HepG2 (cell line): ENCODE results near the gene REST. TPM values are rescaled to one million over a fixed set of nuclear protein-coding genes. Genes with fewer than 3 reads are reported as not detected.

Experiments used
- ATAC-seq: fragments of 200-7000 bp; cut with Tn5 transposase; 3 replicates; pipeline ENCODE4 v1.9.1; 2020; ENCODE audit warnings: mild to moderate bottlenecking, moderate library complexity
- BruUV-seq: library from RNA; stranded (reverse); fragments of 400-500 nt; replicated peaks from 2 replicates; lab custom pipeline; 2021; lab: Mats Ljungman, UMichigan
- CTCF ChIA-PET: fragments of 300-600 bp; formaldehyde crosslinking; extraction: SDS; loops from one replicate; lab custom pipeline; 2021; ENCODE audit warnings: low total read pairs, inconsistent platforms, low intra/inter-chr PET ratio; lab: Yijun Ruan, JAX
- POLR2A ChIA-PET: fragments of 350-600 bp; sonication (Branson Sonifier 250); formaldehyde crosslinking; loops from one replicate; lab custom pipeline; 2020; ENCODE audit warnings: antibody characterized with exemption, inconsistent platforms; lab: Yijun Ruan, JAX
- DNase-seq: peaks from one replicate; pipeline ENCODE4 v3.0.0-alpha.2; 2015; ENCODE audit warnings: low spot score
- FAIRE-seq: peaks from 3 replicates; lab custom pipeline; 2011; peaks lifted over from hg19 to GRCh38; lab: Jason Lieb, UNC
- H2AFZ ChIP-seq: one replicate; pipeline ENCODE4 v1.6.1; 2011; ENCODE audit warnings: low read length, inconsistent platforms
- H3K27ac ChIP-seq: fragments of 300-600 bp; 3 replicates; pipeline ENCODE4 v1.8.0; 2011; ENCODE audit warnings: mixed run types, mild to moderate bottlenecking, mixed read lengths, low read length, inconsistent platforms; ENCODE audit not compliant: insufficient read depth; ENCODE audit errors: extremely low read length
- H3K27me3 ChIP-seq, 2 experiments: fragments of 200-600 bp in 1 of 2; 2 replicates in 1 of 2; 3 replicates in 1 of 2; pipeline versions ENCODE4 v1.6.0 to v1.8.0; 2011; ENCODE audit warnings: low read length in 2 of 2, mild to moderate bottlenecking in 2 of 2, moderate library complexity in 2 of 2, inconsistent platforms in 1 of 2; ENCODE audit not compliant: insufficient read depth in 2 of 2, control insufficient read depth in 1 of 2
- H3K36me3 ChIP-seq, 2 experiments: fragments of 200-600 bp in 1 of 2; replicated peaks in 1 of 2; 2 replicates in 1 of 2; 3 replicates in 1 of 2; pipeline versions ENCODE4 v1.5.1 to v1.8.0; 2011; ENCODE audit warnings: low read length in 2 of 2, inconsistent platforms in 1 of 2; ENCODE audit not compliant: insufficient read depth in 2 of 2, control insufficient read depth in 1 of 2
- H3K4me1 ChIP-seq: 2 replicates; pipeline ENCODE4 v1.5.1; 2012; ENCODE audit warnings: low read length, inconsistent platforms; ENCODE audit not compliant: insufficient read depth
- H3K4me2 ChIP-seq: 2 replicates; pipeline ENCODE4 v1.6.0; 2011; ENCODE audit warnings: low read depth, low read length, inconsistent platforms
- H3K4me3 ChIP-seq, 3 experiments: fragments of 200-600 bp in 1 of 3; sonication (generic), shearing (Covaris generic) in 1 of 3; replicated peaks in 1 of 3; 2 replicates each; pipeline ENCODE4 v1.5.1; 2011 to 2016; ENCODE audit warnings: low read length in 3 of 3, inconsistent platforms in 2 of 3, low read depth in 2 of 3, mild to moderate bottlenecking in 2 of 3, control low read depth in 1 of 3, mixed read lengths in 1 of 3; ENCODE audit not compliant: insufficient read depth in 1 of 3
- H3K79me2 ChIP-seq: one replicate; pipeline ENCODE4 v1.6.1; 2011; ENCODE audit warnings: low read length, inconsistent platforms; ENCODE audit not compliant: insufficient read depth
- H3K9ac ChIP-seq: 2 replicates; pipeline ENCODE4 v1.6.0; 2011; ENCODE audit warnings: mild to moderate bottlenecking, low read depth, low read length, inconsistent platforms; ENCODE audit not compliant: insufficient read depth
- H3K9me3 ChIP-seq: 2 replicates; pipeline ENCODE4 v1.5.1; 2012; ENCODE audit warnings: mild to moderate bottlenecking, low read length
- H4K20me1 ChIP-seq: 2 replicates; pipeline ENCODE4 v1.6.0; 2011; ENCODE audit warnings: inconsistent platforms, mild to moderate bottlenecking, low read length, moderate library complexity; ENCODE audit not compliant: insufficient read depth
- AGO1 ChIP-seq: fragments of 200-400 bp; formaldehyde crosslinking; IDR thresholded peaks from 2 replicates; pipeline ENCODE4 v1.6.1; 2017; ENCODE audit warnings: mild to moderate bottlenecking, low read depth, low read length, moderate library complexity; ENCODE audit not compliant: poor library complexity, severe bottlenecking
- ATF5 ChIP-seq: sonication (generic); formaldehyde crosslinking; IDR thresholded peaks from 2 replicates; pipeline ENCODE4 v1.4.0; 2020; ENCODE audit warnings: mild to moderate bottlenecking, low read depth, missing genetic modification reagents
- ATF6 ChIP-seq: sonication (generic); formaldehyde crosslinking; conservative IDR thresholded peaks from 2 replicates; pipeline ENCODE4 v1.4.0; 2020; ENCODE audit warnings: missing genetic modification reagents
- CBX5 ChIP-seq: sonication (generic); formaldehyde crosslinking; IDR thresholded peaks from 2 replicates; pipeline ENCODE4 v1.4.0; 2020; ENCODE audit warnings: missing genetic modification reagents, borderline replicate concordance
- KAT2B ChIP-seq: fragments of 150-350 bp; IDR thresholded peaks from 2 replicates; pipeline ENCODE4 v1.6.1; 2014; ENCODE audit warnings: low read depth, low read length, borderline replicate concordance
- PATZ1 ChIP-seq: sonication (generic); formaldehyde crosslinking; IDR thresholded peaks from 2 replicates; pipeline ENCODE4 v1.4.0; 2020; ENCODE audit warnings: missing genetic modification reagents
- PRDM15 ChIP-seq: sonication (generic); formaldehyde crosslinking; IDR thresholded peaks from 2 replicates; pipeline ENCODE4 v1.4.0; 2020; ENCODE audit warnings: missing genetic modification reagents
- REXO4 ChIP-seq: sonication (generic); formaldehyde crosslinking; IDR thresholded peaks from 2 replicates; pipeline ENCODE4 v1.8.0; 2022; ENCODE audit warnings: missing genetic modification reagents, mild to moderate bottlenecking, borderline replicate concordance
- SYNCRIP ChIP-seq: fragments of 200-400 bp; formaldehyde crosslinking; IDR thresholded peaks from 2 replicates; pipeline ENCODE4 v1.6.1; 2018; ENCODE audit warnings: mild to moderate bottlenecking, low read depth, low read length; ENCODE audit not compliant: insufficient read depth
- ZFP41 ChIP-seq: sonication (generic); formaldehyde crosslinking; IDR thresholded peaks from 2 replicates; pipeline ENCODE4 v1.4.0; 2020; ENCODE audit warnings: mild to moderate bottlenecking, missing genetic modification reagents, borderline replicate concordance
- ZNF33B ChIP-seq: sonication (generic); formaldehyde crosslinking; IDR thresholded peaks from 2 replicates; pipeline ENCODE4 v1.5.1; 2020; ENCODE audit warnings: mild to moderate bottlenecking, missing genetic modification reagents
- ZNF670 ChIP-seq: sonication (generic); formaldehyde crosslinking; IDR thresholded peaks from 2 replicates; pipeline ENCODE4 v1.8.0; 2022; ENCODE audit warnings: mild to moderate bottlenecking, missing genetic modification reagents, borderline replicate concordance
- ZNF777 ChIP-seq: sonication (generic); formaldehyde crosslinking; IDR thresholded peaks from 2 replicates; pipeline ENCODE4 v1.4.0; 2020; ENCODE audit warnings: missing genetic modification reagents
- whole genome bisulfite sequencing: methylation state at CpG from one replicate; pipeline ENCODE4 v1.1.6; 2017; ENCODE audit warnings: low lambda C conversion rate; 5-methylcytosine and 5-hydroxymethylcytosine counted together
- in situ Hi-C: cut with HindIII; loops from 2 replicates; pipeline ENCODE4 v1.10.0; 2017; ENCODE audit warnings: low pct_unique_long_range_greater_than_20kb; ENCODE audit not compliant: extremely low pct_ligation_motif_present
- intact Hi-C: fragments of 100-400 bp; cut with micrococcal nuclease; formaldehyde crosslinking; loops from one replicate; pipeline ENCODE4 v1.10.0; 2022; ENCODE audit not compliant: unreplicated experiment
- polyA plus RNA-seq, 8 experiments: library from polyadenylated mRNA; depleted of rRNA in 3 of 8; stranded (reverse) in 7 of 8; unstranded in 1 of 8; fragments of >200 nt; fragmentation: Illumina TruSeq in 4 of 8; extraction: Trizol in 4 of 8; gene quantifications; 2 replicates each; pipeline versions ENCODE4 v1.2.1 to v1.2.3, GENCODE V29; 2011 to 2016; ENCODE audit warnings: low read depth in 4 of 8, missing spikeins in 1 of 8, mixed read lengths in 1 of 8; ENCODE audit not compliant: insufficient read depth in 1 of 8
- total RNA-seq, 5 experiments: library from RNA; depleted of rRNA; stranded (reverse); fragments of >200 nt; fragmentation: Illumina TruSeq; extraction: Trizol; gene quantifications; 2 replicates each; pipeline ENCODE4 v1.2.3, GENCODE V29; 2016; ENCODE audit warnings: low read depth in 1 of 5

REST gene
- total and polyA plus RNA-seq, 2 of the 13 experiments (the other 11 are each of a cell fraction or from before 2014, with no cell fraction given): 12.7 to 22.4 TPM

GRCh38 chr4:56906489-56907393 lies 959 bp upstream of the REST start:
- no peak for DNase-seq
- TF ChIP-seq ZNF33B (CRISPR knock-in tag): no peak
- TF ChIP-seq REXO4 (CRISPR knock-in tag): no peak
- 0 out of 2 replicates have a peak, but pooled peaks have one; percentile 46 for TF ChIP-seq ZNF777 (CRISPR knock-in tag)
- TF ChIP-seq AGO1: no peak
- TF ChIP-seq ZFP41 (CRISPR knock-in tag): no peak
- no peak for TF ChIP-seq ATF5 (CRISPR knock-in tag)
- TF ChIP-seq ATF6 (CRISPR knock-in tag): no peak
- 0 out of 2 replicates have a peak, but pooled peaks have one; percentile 7 for TF ChIP-seq ZNF670 (CRISPR knock-in tag)
- TF ChIP-seq PRDM15 (CRISPR knock-in tag): no peak
- TF ChIP-seq PATZ1 (CRISPR knock-in tag): no peak
- TF ChIP-seq CBX5 (CRISPR knock-in tag): no peak
- TF ChIP-seq SYNCRIP: no peak
- no peak for TF ChIP-seq KAT2B

More at GRCh38 chr4:56906489-56907393, 959 bp upstream of the REST start:
- Histone ChIP-seq H2AFZ (peak overlapping the region; percentile 42), H3K4me2 (peak overlapping the region; percentile 89), H3K36me3 (peaks cover 0 to 3% of the 10 kb centered on the region in 2 experiments; a peak in 2 of 5 replicates), H3K4me3 (peak overlapping the region; percentile 69 to 99 (median 94)), H3K27ac (no peak overlapping the region), H3K4me1 (peaks cover 25% of the 10 kb centered on the region), H3K79me2 (peaks cover 29% of the 10 kb centered on the region), H4K20me1 (no peaks in the 10 kb centered on the region), H3K27me3 (peaks cover 0 to 12% of the 10 kb centered on the region in 2 experiments; a peak in 1 of 5 replicates), H3K9me3 (no peaks in the 10 kb centered on the region), H3K9ac (peak overlapping the region; percentile 17; the same call in 1 of the 2 replicates)
- BruUV-seq: no TSS peak
- peak; percentile 5; the same call in 2 of the 3 replicates for ATAC-seq
- intact Hi-C loops (loop anchor here (5.0 kb wide), 1 partner anchor 469 kb away; the partner anchor contains the start of genes PAICS and PPAT), in situ Hi-C loops (no loop called here)
- 6% methylated on average over 19 of the region's 19 CpGs for WGBS
- ChIA-PET POLR2A (interaction anchor here (1.0 to 4.1 kb wide), 2 partner anchors 12 to 71 kb away, joined by 3 to 49 read pairs; partner anchors contain the start of genes NOA1 and POLR2B), CTCF (no interaction called here)
- FAIRE-seq: no peak
